HG03097 (cell line): ENCODE results near the gene NEK5.
"Not testable (repeated sequence)": the region's sequence is repeated elsewhere in the genome, so short reads cannot be mapped to it uniquely, and the experiment has no call there.

Source experiments
- ATAC-seq: cut with Tn5 transposase; IDR thresholded peaks from one replicate; pipeline ENCODE4 v1.9.1; 2021; ENCODE audit not compliant: unreplicated experiment, low FRiP score

Gene NEK5

GRCh38 chr13:52128714-52129700 lies at the start of gene NEK5:
Gene NEK5, minus strand, starts transcription at chr13:52129073. Its CDS starts 1,591 bp downstream, at chr13:52127482.
- ATAC-seq, result peak; percentile 56

GRCh38 chr13:52177276-52177675 lies 48.4 kb upstream of the NEK5 start:
- ATAC-seq, result no peak

- not testable (repeated sequence) for ATAC-seq
Observed at GRCh38 chr13:52173970-52174369, 45.1 kb upstream of the NEK5 start.

GRCh38 chr13:52173373-52173772 lies 44.5 kb upstream of the NEK5 start:
- no peak for ATAC-seq

- not testable (repeated sequence) for ATAC-seq
Observed at GRCh38 chr13:52171686-52172085, 42.8 kb upstream of the NEK5 start.

GRCh38 chr13:52170828-52171391 lies 42.0 kb upstream of the NEK5 start:
- ATAC-seq, result not testable (repeated sequence)

GRCh38 chr13:52169839-52170238 lies 41.0 kb upstream of the NEK5 start:
- no peak for ATAC-seq

- no peak for ATAC-seq
Observed at GRCh38 chr13:52165411-52165810, 36.5 kb upstream of the NEK5 start.

GRCh38 chr13:52164989-52165388 lies 36.1 kb upstream of the NEK5 start:
- ATAC-seq, result no peak

GRCh38 chr13:52163878-52164277 lies 35.0 kb upstream of the NEK5 start:
- ATAC-seq, result not testable (repeated sequence)

GRCh38 chr13:52162279-52163101 lies 33.6 kb upstream of the NEK5 start:
- ATAC-seq, result no peak

- no peak for ATAC-seq
Observed at GRCh38 chr13:52161181-52161646, 32.3 kb upstream of the NEK5 start.

GRCh38 chr13:52160506-52160905 lies 31.6 kb upstream of the NEK5 start:
- ATAC-seq, result no peak

GRCh38 chr13:52160053-52160452 lies 31.2 kb upstream of the NEK5 start:
- ATAC-seq, result no peak

GRCh38 chr13:52159159-52159982 lies 30.5 kb upstream of the NEK5 start, which contains the start of gene NEK3:
Gene NEK3, minus strand, starts transcription at chr13:52159597. Its CDS starts 3,406 bp downstream, at chr13:52156191.
- peak; percentile 51 for ATAC-seq

GRCh38 chr13:52158629-52159158 lies 29.8 kb upstream of the NEK5 start:
- ATAC-seq, result no peak

- no peak for ATAC-seq
Observed at GRCh38 chr13:52156724-52157261, 27.9 kb upstream of the NEK5 start.

GRCh38 chr13:52155177-52155576 lies 26.3 kb upstream of the NEK5 start:
- no peak for ATAC-seq

- ATAC-seq, result no peak
Observed at GRCh38 chr13:52147225-52147624, 18.4 kb upstream of the NEK5 start.
